ENCODE measurements around the gene GTF3C2.

- TF ChIP-seq MYC (IDR thresholded peaks at IDR 0.05; ENCODE audit: borderline replicate concordance, low read length) (no peak), CTCF (IDR thresholded peaks at IDR 0.05) (no peak), EP300 (IDR thresholded peaks at IDR 0.05) (no peak), POLR2A (IDR thresholded peaks at IDR 0.05; ENCODE audit: low read length) (no peak), SREBF2 (IDR thresholded peaks at IDR 0.05) (no peak), KDM1A (IDR thresholded peaks at IDR 0.05; ENCODE audit: low read depth) (no peak), REST (IDR thresholded peaks at IDR 0.05) (no peak), MAZ (IDR thresholded peaks at IDR 0.05; ENCODE audit: borderline replicate concordance, low read depth, low read length) (no peak)
These were observed 19.7 kb upstream of the GTF3C2 start for GRCh38 chr2:27376151-27376865.

Measured in A549 (cell line).